Ascending aorta (tissue), 2 donors: Measurements from ENCODE around the gene SLC35A2. TPM values are rescaled to one million over a fixed set of nuclear protein-coding genes. Genes with fewer than 3 reads are reported as not detected.
A peak's percentile ranks its signal among the peaks of the same experiment; 100 is the strongest.

Source experiments
- DNase-seq, 2 donors: peaks; one replicate each; pipeline ENCODE4 v3.0.0-alpha.2; 2019; ENCODE audit warnings: low spot score in 2 of 2
- H3K27ac ChIP-seq, 2 donors: fragments of 200-600 bp; sonication (generic); one replicate each; pipeline ENCODE4 v1.5.1; 2016 to 2017; ENCODE audit warnings: mild to moderate bottlenecking in 1 of 2
- H3K27me3 ChIP-seq: fragments of 200-600 bp; sonication (generic); one replicate; pipeline ENCODE4 v1.5.1; 2017
- H3K36me3 ChIP-seq, 2 donors: fragments of 200-600 bp; sonication (generic); one replicate each; pipeline ENCODE4 v1.5.1; 2016
- H3K4me1 ChIP-seq, 2 donors: fragments of 200-600 bp; sonication (generic); one replicate each; pipeline ENCODE4 v1.5.1; 2016 to 2017; ENCODE audit warnings: mild to moderate bottlenecking in 1 of 2
- H3K4me3 ChIP-seq, 2 donors: fragments of 200-600 bp; sonication (generic); one replicate each; pipeline ENCODE4 v1.5.1; 2016 to 2017; ENCODE audit warnings: mild to moderate bottlenecking in 1 of 2
- H3K9me3 ChIP-seq, 2 donors: fragments of 200-600 bp; sonication (generic); one replicate each; pipeline ENCODE4 v1.5.1; 2016
- intact Hi-C: fragments of 100-400 bp; cut with DNase I; formaldehyde crosslinking; loops from one replicate; pipeline ENCODE4 v1.15.1; 2023
- total RNA-seq: library from RNA; depleted of rRNA; stranded (reverse); fragments of >200 nt; gene quantifications from one replicate; pipeline ENCODE4 v1.1.0, GENCODE V29; 2016
- TF ChIP-seq, protein P1 (sequence below), 3 experiments: fragments of 200-600 bp in 2 of 3; fragments of 450-650 bp in 1 of 3; sonication (generic) in 2 of 3; IDR thresholded peaks; one replicate each; pipeline ENCODE4 v1.5.1; 2016 to 2019; ENCODE audit warnings: antibody characterized with exemption in 3 of 3, mild to moderate bottlenecking in 1 of 3, moderate library complexity in 1 of 3

The SLC35A2 gene
- total RNA-seq, 1 donor from 2014 or later = 20.2 TPM

GRCh38 chrX:48897625-48898306 lies 13.7 kb downstream of the SLC35A2 start, which contains the start of the genes PQBP1 and TIMM17B:
Gene PQBP1 (plus strand): TSS chrX:48897930. CDS start chrX:48898510, 580 bp downstream.
Gene TIMM17B (minus strand): TSS chrX:48897768. CDS start chrX:48897749, 19 bp downstream.
- TF ChIP-seq, protein P1, sequence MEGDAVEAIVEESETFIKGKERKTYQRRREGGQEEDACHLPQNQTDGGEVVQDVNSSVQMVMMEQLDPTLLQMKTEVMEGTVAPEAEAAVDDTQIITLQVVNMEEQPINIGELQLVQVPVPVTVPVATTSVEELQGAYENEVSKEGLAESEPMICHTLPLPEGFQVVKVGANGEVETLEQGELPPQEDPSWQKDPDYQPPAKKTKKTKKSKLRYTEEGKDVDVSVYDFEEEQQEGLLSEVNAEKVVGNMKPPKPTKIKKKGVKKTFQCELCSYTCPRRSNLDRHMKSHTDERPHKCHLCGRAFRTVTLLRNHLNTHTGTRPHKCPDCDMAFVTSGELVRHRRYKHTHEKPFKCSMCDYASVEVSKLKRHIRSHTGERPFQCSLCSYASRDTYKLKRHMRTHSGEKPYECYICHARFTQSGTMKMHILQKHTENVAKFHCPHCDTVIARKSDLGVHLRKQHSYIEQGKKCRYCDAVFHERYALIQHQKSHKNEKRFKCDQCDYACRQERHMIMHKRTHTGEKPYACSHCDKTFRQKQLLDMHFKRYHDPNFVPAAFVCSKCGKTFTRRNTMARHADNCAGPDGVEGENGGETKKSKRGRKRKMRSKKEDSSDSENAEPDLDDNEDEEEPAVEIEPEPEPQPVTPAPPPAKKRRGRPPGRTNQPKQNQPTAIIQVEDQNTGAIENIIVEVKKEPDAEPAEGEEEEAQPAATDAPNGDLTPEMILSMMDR (IDR thresholded peaks at IDR 0.05) = no peak
- H3K27ac ChIP-seq = peak within 1 kb of the TSS; percentile 94 to 97
- H3K36me3 ChIP-seq = peaks cover 14 to 16% of the 10 kb centered on the region in 2 donors
- no peaks in the 10 kb centered on the region for H3K9me3 ChIP-seq
- H3K27me3 ChIP-seq = no peaks in the 10 kb centered on the region
- H3K4me3 ChIP-seq = peak within 1 kb of the TSS; percentile 60 to 69
- peaks cover 3 to 9% of the 10 kb centered on the region in 2 donors for H3K4me1 ChIP-seq
- intact Hi-C loops = loop anchor here (1.0 to 10.0 kb wide), 5 partner anchors 61 to 423 kb away; partner anchors contain the start of genes FTSJ1, SLC38A5 and TFE3
- peak; percentile 72 to 93 for DNase-seq

GRCh38 chrX:48897157-48897624 lies 14.3 kb downstream of the SLC35A2 start:
- H3K27ac ChIP-seq = peak overlapping the region; percentile 94 to 97
- intact Hi-C loops = loop anchor here (2.0 to 10.0 kb wide), 4 partner anchors 62 to 422 kb away; partner anchors contain the start of genes FTSJ1, SLC38A5 and TFE3
- TF ChIP-seq, protein P1 (IDR thresholded peaks at IDR 0.05) = no peak
- H3K27me3 ChIP-seq = no peaks in the 10 kb centered on the region
- H3K9me3 ChIP-seq = no peaks in the 10 kb centered on the region
- peaks cover 3 to 9% of the 10 kb centered on the region in 2 donors for H3K4me1 ChIP-seq
- peaks cover 9 to 11% of the 10 kb centered on the region in 2 donors for H3K36me3 ChIP-seq
- H3K4me3 ChIP-seq = peak overlapping the region; percentile 60 to 69
- peak in 1 of 2 donors; percentile 85 for DNase-seq

GRCh38 chrX:48896611-48897011 lies 14.8 kb downstream of the SLC35A2 start:
- no peaks in the 10 kb centered on the region for H3K9me3 ChIP-seq
- TF ChIP-seq, protein P1 (IDR thresholded peaks at IDR 0.05) = no peak
- H3K36me3 ChIP-seq = peaks cover 5 to 7% of the 10 kb centered on the region in 2 donors
- no peaks in the 10 kb centered on the region for H3K27me3 ChIP-seq
- intact Hi-C loops = loop anchor here (2.0 to 10.0 kb wide), 4 partner anchors 62 to 422 kb away; partner anchors contain the start of genes FTSJ1, SLC38A5 and TFE3
- DNase-seq = peak in 1 of 2 donors; percentile 59
- peak overlapping the region; percentile 60 to 69 for H3K4me3 ChIP-seq
- peaks cover 3 to 9% of the 10 kb centered on the region in 2 donors for H3K4me1 ChIP-seq
- H3K27ac ChIP-seq = peak overlapping the region; percentile 94 to 97

DNA sequence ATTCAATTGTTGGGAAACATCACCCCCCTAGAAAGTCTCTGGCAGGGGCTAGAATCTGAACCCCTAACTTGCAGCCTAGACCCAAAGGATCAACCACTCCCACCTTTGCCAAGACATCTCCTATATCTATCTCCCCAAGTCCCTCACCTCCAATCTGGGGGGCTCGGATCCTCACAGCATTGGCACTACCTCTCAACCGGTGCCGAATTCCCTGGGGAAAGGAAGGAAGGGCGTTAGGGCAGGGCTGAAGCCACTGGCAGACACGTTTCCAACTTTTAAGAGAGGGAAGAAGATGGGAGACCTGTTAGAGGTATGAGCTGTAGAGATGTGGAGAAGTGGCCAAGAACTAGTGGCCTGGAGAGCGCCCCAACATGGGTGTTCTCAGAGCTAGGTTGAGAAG lies 16.6 kb downstream of the SLC35A2 start:
- peaks cover 3 to 9% of the 10 kb centered on the region in 2 donors for H3K4me1 ChIP-seq
- no peaks in the 10 kb centered on the region for H3K27me3 ChIP-seq
- H3K9me3 ChIP-seq = no peaks in the 10 kb centered on the region
- no peak overlapping the region for H3K27ac ChIP-seq
- H3K4me3 ChIP-seq = no peak overlapping the region
- H3K36me3 ChIP-seq = peaks cover 0 to 4% of the 10 kb centered on the region in 2 donors
- TF ChIP-seq, protein P1 (IDR thresholded peaks at IDR 0.05) = no peak
- intact Hi-C loops = loop anchor here (5.0 to 10.0 kb wide), 2 partner anchors 147 to 420 kb away; partner anchors contain the start of genes FTSJ1, SLC38A5 and TFE3
- DNase-seq = peak in 1 of 2 donors; percentile 53

DNA sequence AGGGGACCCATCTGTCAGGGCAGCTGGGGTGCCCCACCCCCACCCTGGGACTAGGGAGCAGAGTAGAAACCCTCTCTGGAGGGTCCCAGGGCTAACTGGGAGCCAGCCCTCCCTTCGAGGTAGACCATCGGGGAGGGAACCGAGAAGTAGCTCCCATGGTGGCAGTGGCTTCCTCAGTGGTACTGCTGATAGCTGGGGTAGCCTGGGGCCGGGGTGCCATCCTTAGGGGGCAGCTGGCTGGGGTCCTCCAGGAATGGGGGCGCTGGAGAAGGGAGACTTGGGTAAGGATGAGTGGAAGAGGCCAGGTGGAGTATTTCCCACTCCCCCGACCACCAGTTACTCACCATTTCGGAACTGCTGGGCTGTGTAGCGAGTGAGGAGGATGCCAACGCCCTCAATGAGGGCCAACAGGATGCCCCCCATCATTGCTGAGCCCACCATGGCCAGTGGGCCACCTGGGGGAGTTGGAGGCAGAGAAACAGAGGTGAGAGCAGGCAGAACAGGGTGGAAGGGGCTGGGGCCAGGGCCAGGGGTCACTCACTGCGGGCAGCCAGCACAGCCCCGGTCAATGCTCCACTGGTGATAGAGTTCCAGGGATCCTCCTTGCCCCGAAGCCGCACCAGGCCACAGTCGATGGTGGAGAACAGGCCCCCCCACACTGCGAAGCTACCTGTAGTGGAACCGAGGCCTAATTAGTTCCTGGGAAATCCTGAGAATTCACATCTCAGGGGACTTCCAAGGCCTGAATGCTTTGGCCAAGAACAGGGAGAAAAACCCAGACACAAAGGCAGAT lies 17.7 kb downstream of the SLC35A2 start:
- H3K4me1 ChIP-seq = peaks cover 0 to 6% of the 10 kb centered on the region in 2 donors
- intact Hi-C loops = loop anchor here (10.0 kb wide), 1 partner anchor 419 kb away; the partner anchor contains the start of genes FTSJ1 and SLC38A5
- H3K27me3 ChIP-seq = no peaks in the 10 kb centered on the region
- H3K9me3 ChIP-seq = no peaks in the 10 kb centered on the region
- no peak overlapping the region for H3K4me3 ChIP-seq
- TF ChIP-seq, protein P1 (IDR thresholded peaks at IDR 0.05) = no peak
- no peak overlapping the region for H3K27ac ChIP-seq
- peak in 1 of 2 donors; percentile 59 for DNase-seq
- peaks cover 0 to 4% of the 10 kb centered on the region in 2 donors for H3K36me3 ChIP-seq
